ENCODE data around the gene EDAR. TPM values are rescaled to one million over a fixed set of nuclear protein-coding genes. Genes with fewer than 3 reads are reported as not detected.

The EDAR gene
- total RNA-seq (2021; fragmentation: NEBNext Ultra II Directional; extraction: Animal tissue kit (Norgen Biotek cat#: 25700)), result not detected in 2 replicates
- not detected in 2 replicates for polyA plus RNA-seq (2011; rRNA removed)
- not detected for polyA plus RNA-seq (2011; cell fraction: cytosol; rRNA removed)
- polyA plus RNA-seq (2011; cell fraction: nucleus; rRNA removed), result not detected
- 0.06 to 0.08 TPM (median 0.08 TPM) in 3 of 4 replicates, not detected in the other for polyA plus RNA-seq (2012, experiment 1 of 2)
- polyA plus RNA-seq (2012, experiment 2 of 2), result not detected
- not detected for polyA plus RNA-seq (2013, experiment 1 of 2)
- not detected for polyA plus RNA-seq (2013, experiment 2 of 2)
- polyA minus RNA-seq (2011; rRNA and poly(A)+ RNA removed), result not detected in 2 replicates
- not detected for polyA minus RNA-seq (2011; cell fraction: cytosol; rRNA and poly(A)+ RNA removed)
- not detected for polyA minus RNA-seq (2011; cell fraction: nucleus; rRNA and poly(A)+ RNA removed)
- long read RNA-seq, experiment 1, result 0 reads
- long read RNA-seq, experiment 2, result 0 reads

DNA sequence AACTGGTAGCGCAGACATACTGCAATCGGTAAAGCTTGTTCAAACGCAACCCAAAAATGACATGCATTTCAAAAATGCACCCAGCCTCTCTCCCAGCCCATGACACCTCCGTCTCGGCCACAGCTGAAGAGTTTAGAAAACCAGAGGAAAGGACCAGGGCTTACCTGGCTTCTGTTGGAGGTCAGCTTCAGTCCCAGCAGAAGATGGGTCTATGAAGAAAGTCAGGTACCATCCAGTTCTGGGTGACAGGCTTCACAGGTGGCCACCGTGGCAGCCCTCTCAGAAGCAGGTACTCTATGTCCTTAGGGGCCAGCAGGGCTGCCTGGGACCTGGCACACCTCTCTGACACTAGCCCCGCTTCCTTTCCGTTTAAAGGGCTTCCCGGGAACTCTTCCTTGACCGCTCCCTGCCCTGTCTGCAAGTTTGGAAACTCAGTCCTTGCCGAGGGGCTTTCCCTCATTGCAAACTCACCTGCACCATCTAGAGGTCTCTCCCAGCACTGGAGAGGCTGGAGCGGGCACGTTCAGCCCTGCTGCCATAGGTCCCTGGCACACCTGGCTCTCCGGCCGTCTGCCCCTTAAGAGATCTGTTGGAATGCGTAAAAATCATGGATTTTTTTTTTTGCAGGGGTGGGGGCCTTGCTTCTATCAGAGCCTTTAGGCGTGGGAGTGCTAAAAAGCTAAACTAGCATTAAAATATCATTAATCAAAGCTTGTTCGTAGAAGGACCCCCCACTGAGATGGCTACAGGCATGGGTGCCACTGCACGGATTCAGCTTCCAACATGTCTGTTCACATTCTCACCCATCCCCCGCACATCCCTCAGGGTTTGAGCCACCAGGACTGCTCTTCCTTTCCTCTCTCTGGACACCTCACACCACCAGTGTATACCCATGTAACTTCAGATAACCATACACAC, at the start of gene EDAR:
EDAR (minus strand) TSS at position 425 of the 918 bp plus-strand sequence. CDS start 58,206 bp downstream, outside the sequence.
- Histone ChIP-seq H4K5ac (ENCODE audit: insufficient read length, low read depth, low read length) (no peak within 1 kb of the TSS), H2AFZ (ENCODE audit: low read length) (no peak within 1 kb of the TSS), H3K23me2 (ENCODE audit: low read depth, low read length) (no peaks in the 10 kb centered on the region), H3K18ac (ENCODE audit: extremely low read depth, low read length) (no peak within 1 kb of the TSS), H3K27me3 (replicated peaks in 1 of 4; ENCODE audit: control insufficient read depth in 3 of 4, extremely low read depth in 1 of 4, insufficient read depth in 3 of 4, low read length in 3 of 4) (no peaks in the 10 kb centered on the region), H3K4me2 (ENCODE audit: insufficient read depth in 1 of 2, low read depth in 2 of 2, low read length in 2 of 2) (no peak within 1 kb of the TSS; a peak in 1 of 4 replicates), H3K9me3 (ENCODE audit: insufficient read depth in 2 of 2, low read depth in 1 of 2, low read length in 1 of 2) (no peaks in the 10 kb centered on the region), H3K56ac (replicated peaks; ENCODE audit: insufficient read length, low read depth, low read length) (no peak within 1 kb of the TSS), H2AK5ac (ENCODE audit: low read depth, low read length) (no peak within 1 kb of the TSS), H2BK15ac (ENCODE audit: low read length) (no peak within 1 kb of the TSS), H4K91ac (replicated peaks; ENCODE audit: insufficient read length, low read length) (no peak within 1 kb of the TSS), H3K4me3 (ENCODE audit: extremely low read depth in 1 of 4, insufficient read depth in 2 of 4, low read depth in 3 of 4, low read length in 4 of 4) (no peak within 1 kb of the TSS), H3K79me2 (ENCODE audit: control insufficient read depth in 1 of 2, insufficient read depth in 2 of 2, low read length in 2 of 2) (no peaks in the 10 kb centered on the region), H2BK5ac (ENCODE audit: low read depth, low read length) (no peak within 1 kb of the TSS), H3K4ac (replicated peaks; ENCODE audit: insufficient read length, low read depth, low read length) (no peak within 1 kb of the TSS), H2BK120ac (replicated peaks; ENCODE audit: low read depth, low read length) (no peak within 1 kb of the TSS), H4K8ac (ENCODE audit: extremely low read depth, insufficient read depth, low read length) (no peak within 1 kb of the TSS; the same call in 1 of the 2 replicates), H3K9ac (replicated peaks in 1 of 4; ENCODE audit: extremely low read depth in 1 of 4, low read depth in 3 of 4, low read length in 3 of 4) (no peak within 1 kb of the TSS), H3K27ac (ENCODE audit: low read depth, low read length) (no peak within 1 kb of the TSS), H3K14ac (ENCODE audit: insufficient read length) (no peak within 1 kb of the TSS), H2BK12ac (ENCODE audit: low read depth, low read length) (no peak within 1 kb of the TSS), H3K4me1 (replicated peaks in 1 of 4; ENCODE audit: control insufficient read depth in 3 of 4, insufficient read depth in 4 of 4, low read length in 3 of 4) (no peaks in the 10 kb centered on the region), H3K79me1 (ENCODE audit: low read depth, low read length) (no peaks in the 10 kb centered on the region), H2BK20ac (ENCODE audit: low read length) (no peak within 1 kb of the TSS), H3K23ac (ENCODE audit: insufficient read length) (no peak within 1 kb of the TSS), H3K36me3 (ENCODE audit: control insufficient read depth in 2 of 4, insufficient read depth in 4 of 4, low read length in 3 of 4) (no peaks in the 10 kb centered on the region), H4K20me1 (replicated peaks in 1 of 2; ENCODE audit: control insufficient read depth in 1 of 2, insufficient read depth in 2 of 2, low read length in 2 of 2) (no peaks in the 10 kb centered on the region)
- ChIA-PET POLR2A (ENCODE audit: partially characterized antibody) (no interaction called here), CTCF (ENCODE audit: partially characterized antibody) (interaction anchor here (0.6 to 2.7 kb wide), 32 partner anchors 8 to 689 kb away, joined by 3 to 22 read pairs (median 3); no protein-coding TSS in a partner anchor)
- WGBS, 2 experiments (ENCODE audit: extremely low coverage in 1 of 2, insufficient coverage in 1 of 2, insufficient read length in 1 of 2, insufficient replicate concordance in 2 of 2, low coverage in 1 of 2, low lambda C conversion rate in 2 of 2, missing lambda C conversion rate in 1 of 2), result 55% methylated on average over 20 of the region's 20 CpGs; no CpG with 5 or more reads in 1 of the 2 experiments
- DNase-seq (ENCODE audit: low read depth in 1 of 2, low spot score in 2 of 2) (peak; percentile 51 to 79), FAIRE-seq (peak; percentile 72)
- TF ChIP-seq YY1 (IDR thresholded peaks at IDR 0.05; ENCODE audit: low read depth, low read length), result peak; percentile 69
- TF ChIP-seq, protein P1, sequence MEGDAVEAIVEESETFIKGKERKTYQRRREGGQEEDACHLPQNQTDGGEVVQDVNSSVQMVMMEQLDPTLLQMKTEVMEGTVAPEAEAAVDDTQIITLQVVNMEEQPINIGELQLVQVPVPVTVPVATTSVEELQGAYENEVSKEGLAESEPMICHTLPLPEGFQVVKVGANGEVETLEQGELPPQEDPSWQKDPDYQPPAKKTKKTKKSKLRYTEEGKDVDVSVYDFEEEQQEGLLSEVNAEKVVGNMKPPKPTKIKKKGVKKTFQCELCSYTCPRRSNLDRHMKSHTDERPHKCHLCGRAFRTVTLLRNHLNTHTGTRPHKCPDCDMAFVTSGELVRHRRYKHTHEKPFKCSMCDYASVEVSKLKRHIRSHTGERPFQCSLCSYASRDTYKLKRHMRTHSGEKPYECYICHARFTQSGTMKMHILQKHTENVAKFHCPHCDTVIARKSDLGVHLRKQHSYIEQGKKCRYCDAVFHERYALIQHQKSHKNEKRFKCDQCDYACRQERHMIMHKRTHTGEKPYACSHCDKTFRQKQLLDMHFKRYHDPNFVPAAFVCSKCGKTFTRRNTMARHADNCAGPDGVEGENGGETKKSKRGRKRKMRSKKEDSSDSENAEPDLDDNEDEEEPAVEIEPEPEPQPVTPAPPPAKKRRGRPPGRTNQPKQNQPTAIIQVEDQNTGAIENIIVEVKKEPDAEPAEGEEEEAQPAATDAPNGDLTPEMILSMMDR (IDR thresholded peaks at IDR 0.05; ENCODE audit: control extremely low read depth in 1 of 3, insufficient read depth in 1 of 3, low read depth in 1 of 3, low read length in 3 of 3), result peak; percentile 84 to 90 (median 85)
- TF ChIP-seq RAD21 (IDR thresholded peaks at IDR 0.05 in 1 of 2, conservative IDR thresholded peaks at IDR 0.05 in 1 of 2; ENCODE audit: low read depth in 2 of 2, low read length in 2 of 2), result peak; percentile 90
- TF ChIP-seq SIRT6 (IDR thresholded peaks at IDR 0.05; ENCODE audit: low read length), result no peak
- TF ChIP-seq MAFK (IDR thresholded peaks at IDR 0.05; ENCODE audit: low read depth, low read length), result no peak
- TF ChIP-seq KDM4A (IDR thresholded peaks at IDR 0.05; ENCODE audit: low read depth, low read length, severe bottlenecking), result no peak
- TF ChIP-seq POLR2AphosphoS5 (IDR thresholded peaks at IDR 0.05; ENCODE audit: low read depth, low read length), result no peak

Data from H1 (cell line).